ENCODE measurements around the gene PCDHGA1.
A peak's percentile ranks its signal among the peaks of the same experiment; 100 is the strongest.

DNA sequence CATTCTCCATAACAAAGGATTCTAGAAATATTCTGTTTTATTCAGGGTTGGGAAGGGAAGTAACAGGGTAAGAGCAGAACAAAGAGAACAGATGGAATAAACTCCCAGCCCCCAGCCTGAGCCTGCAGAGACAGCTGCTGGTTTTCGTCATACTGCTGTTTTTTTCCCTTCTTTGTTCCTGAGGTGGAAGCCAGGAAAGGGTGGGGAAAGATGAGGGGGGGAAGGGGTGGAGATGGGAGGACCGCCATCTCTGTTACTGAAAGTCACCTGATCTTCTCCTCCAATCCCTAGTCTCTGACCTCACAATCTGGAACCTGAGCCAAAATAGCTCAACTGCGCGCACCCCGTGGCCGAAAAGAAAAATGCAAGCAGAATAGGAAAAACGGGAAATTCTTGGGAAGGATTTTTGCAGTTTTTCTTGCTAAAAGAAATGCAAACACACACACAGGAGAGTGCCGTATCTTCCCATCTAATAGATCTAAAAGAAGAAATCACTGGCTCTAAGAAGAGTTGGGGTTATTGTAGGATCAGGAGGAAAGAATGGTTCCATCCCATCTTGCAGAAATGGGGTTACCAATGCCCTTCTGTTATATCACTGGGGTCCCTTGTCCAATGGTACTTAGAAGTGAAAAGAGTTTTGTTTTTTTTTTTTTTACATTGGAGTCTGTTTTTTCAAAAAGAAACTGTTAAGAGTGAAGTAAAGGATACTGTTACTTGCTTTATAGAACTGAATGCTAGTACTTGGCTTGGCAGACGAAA is 230.6 kb downstream of the PCDHGA1 start:
- TF ChIP-seq, protein P1, sequence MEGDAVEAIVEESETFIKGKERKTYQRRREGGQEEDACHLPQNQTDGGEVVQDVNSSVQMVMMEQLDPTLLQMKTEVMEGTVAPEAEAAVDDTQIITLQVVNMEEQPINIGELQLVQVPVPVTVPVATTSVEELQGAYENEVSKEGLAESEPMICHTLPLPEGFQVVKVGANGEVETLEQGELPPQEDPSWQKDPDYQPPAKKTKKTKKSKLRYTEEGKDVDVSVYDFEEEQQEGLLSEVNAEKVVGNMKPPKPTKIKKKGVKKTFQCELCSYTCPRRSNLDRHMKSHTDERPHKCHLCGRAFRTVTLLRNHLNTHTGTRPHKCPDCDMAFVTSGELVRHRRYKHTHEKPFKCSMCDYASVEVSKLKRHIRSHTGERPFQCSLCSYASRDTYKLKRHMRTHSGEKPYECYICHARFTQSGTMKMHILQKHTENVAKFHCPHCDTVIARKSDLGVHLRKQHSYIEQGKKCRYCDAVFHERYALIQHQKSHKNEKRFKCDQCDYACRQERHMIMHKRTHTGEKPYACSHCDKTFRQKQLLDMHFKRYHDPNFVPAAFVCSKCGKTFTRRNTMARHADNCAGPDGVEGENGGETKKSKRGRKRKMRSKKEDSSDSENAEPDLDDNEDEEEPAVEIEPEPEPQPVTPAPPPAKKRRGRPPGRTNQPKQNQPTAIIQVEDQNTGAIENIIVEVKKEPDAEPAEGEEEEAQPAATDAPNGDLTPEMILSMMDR (IDR thresholded peaks at IDR 0.05) = peak; percentile 66 to 98 (median 88)
- TF ChIP-seq POLR2A (IDR thresholded peaks at IDR 0.05) = peak in 1 of 2 donors; percentile 59
